Activated T-helper 17 cell treated with anti-CD3 and anti-CD28 coated beads, Interleukin-2, amount 50 U/mL, for 72 hours (primary cell): ENCODE measurements around the gene SEMA6D. TPM values are rescaled to one million over a fixed set of nuclear protein-coding genes. Genes with fewer than 3 reads are reported as not detected.

Experiments used
- ATAC-seq: fragments of 150-1000 bp; cut with Tn5 transposase; replicated peaks from 2 replicates; pipeline ENCODE4 v1.10.0; 2021; ENCODE audit warnings: mild to moderate bottlenecking, moderate library complexity
- H3K27ac Mint-ChIP-seq: one replicate; pipeline ENCODE4 v1.8.0; 2022; ENCODE audit warnings: mixed read lengths
- H3K27me3 Mint-ChIP-seq: one replicate; pipeline ENCODE4 v1.8.0; 2022; ENCODE audit warnings: mixed read lengths
- H3K36me3 Mint-ChIP-seq: one replicate; pipeline ENCODE4 v1.8.0; 2022; ENCODE audit warnings: low read depth, mild to moderate bottlenecking, mixed read lengths
- H3K4me1 Mint-ChIP-seq: one replicate; pipeline ENCODE4 v1.8.0; 2022; ENCODE audit warnings: mixed read lengths
- H3K4me3 Mint-ChIP-seq: one replicate; pipeline ENCODE4 v1.8.0; 2022; ENCODE audit warnings: mild to moderate bottlenecking, mixed read lengths
- H3K9me3 Mint-ChIP-seq: one replicate; pipeline ENCODE4 v1.8.0; 2022; ENCODE audit warnings: mixed read lengths
- total RNA-seq, 2 donors: library from RNA; stranded (reverse); gene quantifications; one replicate each; pipeline ENCODE4 v1.2.3, GENCODE V29; 2022

SEMA6D gene
- total RNA-seq: not detected

DNA sequence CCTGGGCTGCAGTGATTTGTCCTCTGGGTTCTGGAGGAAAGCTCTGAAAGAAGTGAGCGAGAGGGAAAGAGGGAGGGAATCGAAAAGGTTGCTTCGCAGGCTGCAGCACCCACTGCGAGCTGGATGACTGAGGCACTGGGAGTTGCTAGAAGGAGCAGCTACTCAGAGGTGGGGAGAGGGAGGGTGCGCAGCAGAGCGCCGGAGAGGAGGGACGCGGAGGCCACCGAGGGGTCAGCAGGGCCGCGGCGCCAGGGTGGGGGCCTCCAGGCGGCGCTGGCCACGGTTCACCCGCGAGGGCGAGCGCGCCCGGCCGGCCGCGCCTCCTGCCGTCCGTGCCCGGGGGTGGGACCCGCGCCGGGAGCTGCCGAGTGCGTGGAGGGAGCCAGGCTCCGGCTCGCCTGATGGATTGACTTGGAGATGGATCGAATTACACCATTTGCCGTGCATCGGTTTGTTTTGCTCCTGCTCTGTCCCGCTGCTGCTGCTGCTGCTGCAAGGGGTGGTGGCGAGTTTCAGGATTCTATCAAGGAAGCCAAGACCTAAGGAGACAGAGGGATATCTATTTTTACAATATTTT, at the start of gene SEMA6D:
TSS of gene SEMA6D (plus strand) at position 470 of the 577 bp plus-strand sequence. CDS start 42,294 bp downstream, outside the sequence.
- no peaks in the 10 kb centered on the region for H3K9me3 Mint-ChIP-seq
- H3K4me1 Mint-ChIP-seq: no peaks in the 10 kb centered on the region
- no peaks in the 10 kb centered on the region for H3K36me3 Mint-ChIP-seq
- ATAC-seq: no peak
- H3K27ac Mint-ChIP-seq: no peak within 1 kb of the TSS
- peaks cover 38% of the 10 kb centered on the region for H3K27me3 Mint-ChIP-seq
- no peak within 1 kb of the TSS for H3K4me3 Mint-ChIP-seq

DNA sequence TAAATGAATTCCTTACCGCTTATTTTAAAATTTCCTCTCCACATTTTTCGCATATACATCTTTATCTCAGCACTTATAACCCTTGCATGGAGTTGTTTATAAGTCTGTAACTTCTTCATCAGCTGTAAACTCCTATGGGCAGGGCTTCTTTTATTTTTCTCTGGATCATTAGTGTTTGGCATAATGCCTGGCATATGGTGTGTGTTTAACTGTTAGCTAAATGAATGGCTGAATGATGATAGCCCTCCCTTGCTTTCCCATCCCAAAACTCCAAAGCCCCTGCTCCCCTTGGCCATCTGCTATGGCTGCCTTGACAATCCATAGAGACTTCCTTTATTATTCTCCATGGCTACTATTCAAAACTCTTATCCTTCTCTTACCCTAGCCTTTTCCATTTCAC, 48.1 kb upstream of the SEMA6D start:
- peaks cover 6% of the 10 kb centered on the region for H3K27me3 Mint-ChIP-seq
- H3K36me3 Mint-ChIP-seq: no peaks in the 10 kb centered on the region
- no peak overlapping the region for H3K4me3 Mint-ChIP-seq
- H3K4me1 Mint-ChIP-seq: no peaks in the 10 kb centered on the region
- H3K9me3 Mint-ChIP-seq: peaks cover 5% of the 10 kb centered on the region
- no peak overlapping the region for H3K27ac Mint-ChIP-seq
- ATAC-seq: no peak

- Mint-ChIP-seq H3K36me3 (no peaks in the 10 kb centered on the region), H3K27me3 (peaks cover 6% of the 10 kb centered on the region), H3K9me3 (peaks cover 5% of the 10 kb centered on the region), H3K4me1 (no peaks in the 10 kb centered on the region), H3K27ac (no peak overlapping the region), H3K4me3 (no peak overlapping the region)
- no peak for ATAC-seq
These were observed 46.9 kb upstream of the SEMA6D start for GRCh38 chr15:47670365-47670764.

DNA sequence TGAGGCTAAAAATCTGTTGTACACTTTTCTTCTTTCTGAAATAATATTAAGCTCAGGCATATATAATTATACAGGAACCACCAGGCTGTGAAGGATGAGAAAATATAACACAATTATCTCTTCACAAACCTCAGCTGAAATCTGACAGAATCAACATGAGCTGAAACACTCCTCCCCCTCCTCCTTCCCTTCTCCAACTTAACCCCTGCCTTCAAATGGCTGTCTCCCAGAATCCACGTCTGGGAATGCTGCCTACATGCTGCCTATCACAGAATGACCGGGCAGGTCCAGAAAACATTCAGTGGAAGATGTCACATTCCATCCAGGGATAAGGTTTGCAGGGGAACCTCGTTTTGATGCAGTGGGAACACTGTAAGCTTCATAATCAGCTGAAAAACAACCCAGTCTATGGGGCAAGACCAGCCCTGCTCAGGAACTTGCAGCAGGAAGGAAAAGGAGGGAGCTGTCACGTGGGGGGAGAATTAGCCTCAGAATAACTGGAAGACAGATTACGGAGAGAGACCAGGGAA, 44.0 kb upstream of the SEMA6D start:
- no peak overlapping the region for H3K27ac Mint-ChIP-seq
- no peak overlapping the region for H3K4me3 Mint-ChIP-seq

DNA sequence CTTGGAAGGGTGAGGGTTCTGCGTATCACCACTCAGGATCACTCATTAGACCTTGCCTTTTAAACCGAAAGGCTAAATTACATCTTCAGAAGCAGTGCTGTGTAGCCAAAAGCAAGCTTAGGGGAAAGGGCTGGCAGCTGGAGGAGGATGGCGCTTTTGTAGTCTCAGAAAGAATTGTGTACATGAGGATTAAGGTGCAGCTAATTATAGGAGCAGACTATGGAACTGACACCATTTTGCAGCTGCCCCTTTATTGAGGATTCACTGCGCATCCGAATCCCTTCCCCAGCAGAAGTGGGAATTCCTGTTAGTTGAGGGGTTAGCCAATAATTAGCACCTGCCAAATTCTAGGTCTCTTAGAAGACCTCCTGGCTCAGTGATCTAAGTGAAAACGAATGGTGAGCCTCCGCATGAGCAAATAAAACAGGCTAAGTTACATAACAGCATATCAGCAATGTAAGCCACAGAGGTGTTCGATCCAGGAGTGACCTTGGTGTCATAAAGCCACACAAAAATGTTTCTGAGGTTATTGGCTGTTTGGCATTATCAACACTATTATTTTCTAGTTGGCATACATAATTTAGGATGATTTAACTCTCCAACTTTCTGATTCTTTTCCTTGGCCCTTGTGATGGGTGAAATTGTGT, 42.6 kb upstream of the SEMA6D start:
- ATAC-seq: no peak
- H3K4me1 Mint-ChIP-seq: no peaks in the 10 kb centered on the region
- no peak overlapping the region for H3K4me3 Mint-ChIP-seq

More for the DNA sequence above, 44.0 kb upstream of the SEMA6D start:
- Mint-ChIP-seq H3K27me3 (peaks cover 6% of the 10 kb centered on the region), H3K36me3 (no peaks in the 10 kb centered on the region), H3K4me1 (no peaks in the 10 kb centered on the region), H3K9me3 (peaks cover 5% of the 10 kb centered on the region)
- ATAC-seq: no peak

GRCh38 chr15:47675735-47676134, 41.6 kb upstream of the SEMA6D start:
- Mint-ChIP-seq H3K4me1 (no peaks in the 10 kb centered on the region), H3K27ac (no peak overlapping the region), H3K36me3 (no peaks in the 10 kb centered on the region), H3K9me3 (peaks cover 5% of the 10 kb centered on the region), H3K4me3 (no peak overlapping the region), H3K27me3 (peaks cover 6% of the 10 kb centered on the region)
- no peak for ATAC-seq

More for the DNA sequence above, 42.6 kb upstream of the SEMA6D start:
- peaks cover 5% of the 10 kb centered on the region for H3K9me3 Mint-ChIP-seq
- no peak overlapping the region for H3K27ac Mint-ChIP-seq
- H3K36me3 Mint-ChIP-seq: no peaks in the 10 kb centered on the region
- peaks cover 6% of the 10 kb centered on the region for H3K27me3 Mint-ChIP-seq

DNA sequence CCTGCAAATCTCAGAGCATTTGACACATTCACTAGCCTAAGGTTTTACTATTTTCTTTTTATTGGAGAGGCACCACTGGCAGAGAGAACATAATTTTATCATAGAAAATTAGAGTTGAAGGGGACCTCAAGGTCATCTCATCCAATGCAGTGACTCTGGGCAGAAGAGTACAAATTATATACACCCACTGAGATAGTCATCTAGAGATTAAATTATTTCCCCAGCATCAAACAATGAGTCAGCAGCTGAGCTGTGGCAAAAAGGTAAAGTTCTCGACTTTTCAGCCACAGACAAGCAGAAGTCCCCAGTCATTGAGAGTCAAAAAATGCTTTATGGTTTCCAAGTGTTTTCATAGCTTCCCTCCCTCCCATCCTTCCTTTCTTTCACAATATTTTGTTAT, 39.3 kb upstream of the SEMA6D start:
- H3K27ac Mint-ChIP-seq: no peak overlapping the region
- H3K36me3 Mint-ChIP-seq: no peaks in the 10 kb centered on the region
- no peaks in the 10 kb centered on the region for H3K27me3 Mint-ChIP-seq
- H3K4me3 Mint-ChIP-seq: no peak overlapping the region
- no peaks in the 10 kb centered on the region for H3K9me3 Mint-ChIP-seq
- ATAC-seq: no peak
- H3K4me1 Mint-ChIP-seq: no peaks in the 10 kb centered on the region

GRCh38 chr15:47682661-47683060, 34.6 kb upstream of the SEMA6D start:
- Mint-ChIP-seq H3K27me3 (no peaks in the 10 kb centered on the region), H3K27ac (no peak overlapping the region), H3K4me1 (no peaks in the 10 kb centered on the region), H3K9me3 (peaks cover 6% of the 10 kb centered on the region), H3K36me3 (no peaks in the 10 kb centered on the region), H3K4me3 (no peak overlapping the region)
- ATAC-seq: no peak

GRCh38 chr15:47685141-47685870, 32.0 kb upstream of the SEMA6D start:
- ATAC-seq: no peak
- H3K9me3 Mint-ChIP-seq: peaks cover 8% of the 10 kb centered on the region
- no peak overlapping the region for H3K4me3 Mint-ChIP-seq
- no peak overlapping the region for H3K27ac Mint-ChIP-seq
- no peaks in the 10 kb centered on the region for H3K4me1 Mint-ChIP-seq
- no peaks in the 10 kb centered on the region for H3K27me3 Mint-ChIP-seq
- H3K36me3 Mint-ChIP-seq: no peaks in the 10 kb centered on the region

DNA sequence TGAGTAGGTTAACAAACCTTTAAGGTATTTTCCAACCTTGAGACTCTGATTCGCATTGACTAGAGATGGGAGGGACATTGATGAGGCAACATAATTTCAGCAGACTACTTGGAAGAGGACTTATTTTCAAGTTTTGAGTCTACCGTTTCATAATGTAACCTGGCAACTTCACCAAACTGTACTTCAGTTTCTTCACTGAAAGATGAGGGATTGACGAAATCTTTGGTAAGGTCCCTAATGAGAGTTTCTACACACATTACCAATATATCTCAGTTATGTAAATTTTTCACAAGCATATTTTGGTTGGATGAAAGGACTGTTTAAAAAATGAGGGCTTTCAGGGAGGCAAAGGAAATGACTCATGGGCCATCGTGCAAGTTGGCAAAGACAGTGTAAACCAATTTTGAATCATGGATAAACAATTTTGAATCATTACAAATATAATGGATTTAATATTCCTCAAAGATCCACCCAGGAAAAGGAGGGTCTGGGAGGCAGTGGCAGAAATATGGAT, 28.7 kb upstream of the SEMA6D start:
- Mint-ChIP-seq H3K27ac (no peak overlapping the region), H3K4me3 (no peak overlapping the region), H3K36me3 (no peaks in the 10 kb centered on the region), H3K9me3 (peaks cover 8% of the 10 kb centered on the region), H3K4me1 (no peaks in the 10 kb centered on the region), H3K27me3 (peaks cover 3% of the 10 kb centered on the region)
- no peak for ATAC-seq

DNA sequence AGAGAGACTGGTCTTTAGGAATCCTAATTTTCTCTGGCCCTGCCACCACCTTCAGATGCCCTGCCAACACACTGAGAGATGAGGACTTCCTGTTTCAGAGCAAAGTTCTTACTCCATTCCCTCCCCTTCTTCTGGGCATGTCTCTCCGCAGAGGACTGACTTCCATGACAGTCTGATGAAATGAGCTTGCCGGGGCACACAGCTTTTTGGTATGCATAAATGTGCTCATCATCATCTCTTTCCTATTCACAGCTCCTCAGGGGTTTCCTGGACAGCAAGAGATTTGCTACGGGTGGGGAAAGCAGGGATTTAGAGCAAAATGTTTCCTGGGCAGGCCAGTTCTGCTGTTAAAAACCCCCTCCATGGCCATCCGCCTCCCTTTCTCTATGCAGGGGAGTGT, 27.6 kb upstream of the SEMA6D start:
- peaks cover 8% of the 10 kb centered on the region for H3K9me3 Mint-ChIP-seq
- H3K27me3 Mint-ChIP-seq: peaks cover 3% of the 10 kb centered on the region
- no peaks in the 10 kb centered on the region for H3K36me3 Mint-ChIP-seq
- no peaks in the 10 kb centered on the region for H3K4me1 Mint-ChIP-seq
- H3K4me3 Mint-ChIP-seq: no peak overlapping the region
- no peak for ATAC-seq
- no peak overlapping the region for H3K27ac Mint-ChIP-seq

- no peaks in the 10 kb centered on the region for H3K36me3 Mint-ChIP-seq
- no peak for ATAC-seq
- peaks cover 8% of the 10 kb centered on the region for H3K9me3 Mint-ChIP-seq
- H3K4me3 Mint-ChIP-seq: no peak overlapping the region
- H3K27me3 Mint-ChIP-seq: peaks cover 3% of the 10 kb centered on the region
- no peak overlapping the region for H3K27ac Mint-ChIP-seq
- H3K4me1 Mint-ChIP-seq: no peaks in the 10 kb centered on the region
These were observed 25.4 kb upstream of the SEMA6D start for GRCh38 chr15:47691882-47692281.

DNA sequence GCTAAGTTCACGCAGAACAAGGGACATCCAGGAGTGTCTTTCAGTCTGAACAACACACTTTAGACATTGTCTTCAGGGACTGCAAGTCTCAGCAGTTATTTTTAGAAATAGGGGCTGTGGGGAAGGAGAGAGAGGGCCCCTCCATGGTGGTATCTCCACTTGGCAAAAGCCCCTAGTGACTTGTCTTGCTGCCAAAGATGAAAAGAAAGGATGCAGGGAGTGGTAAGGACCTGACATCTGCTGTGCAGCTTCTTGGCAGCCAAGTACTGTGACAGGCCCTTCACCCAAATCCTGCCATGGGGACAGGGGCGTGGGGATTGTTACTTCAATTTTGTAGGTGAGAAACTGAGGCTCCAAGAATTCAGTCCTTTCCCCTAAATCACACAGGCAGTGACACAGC, 21.0 kb upstream of the SEMA6D start:
- no peak overlapping the region for H3K4me3 Mint-ChIP-seq
- H3K36me3 Mint-ChIP-seq: no peaks in the 10 kb centered on the region
- no peaks in the 10 kb centered on the region for H3K9me3 Mint-ChIP-seq
- H3K4me1 Mint-ChIP-seq: no peaks in the 10 kb centered on the region
- peaks cover 7% of the 10 kb centered on the region for H3K27me3 Mint-ChIP-seq
- H3K27ac Mint-ChIP-seq: no peak overlapping the region
- no peak for ATAC-seq

DNA sequence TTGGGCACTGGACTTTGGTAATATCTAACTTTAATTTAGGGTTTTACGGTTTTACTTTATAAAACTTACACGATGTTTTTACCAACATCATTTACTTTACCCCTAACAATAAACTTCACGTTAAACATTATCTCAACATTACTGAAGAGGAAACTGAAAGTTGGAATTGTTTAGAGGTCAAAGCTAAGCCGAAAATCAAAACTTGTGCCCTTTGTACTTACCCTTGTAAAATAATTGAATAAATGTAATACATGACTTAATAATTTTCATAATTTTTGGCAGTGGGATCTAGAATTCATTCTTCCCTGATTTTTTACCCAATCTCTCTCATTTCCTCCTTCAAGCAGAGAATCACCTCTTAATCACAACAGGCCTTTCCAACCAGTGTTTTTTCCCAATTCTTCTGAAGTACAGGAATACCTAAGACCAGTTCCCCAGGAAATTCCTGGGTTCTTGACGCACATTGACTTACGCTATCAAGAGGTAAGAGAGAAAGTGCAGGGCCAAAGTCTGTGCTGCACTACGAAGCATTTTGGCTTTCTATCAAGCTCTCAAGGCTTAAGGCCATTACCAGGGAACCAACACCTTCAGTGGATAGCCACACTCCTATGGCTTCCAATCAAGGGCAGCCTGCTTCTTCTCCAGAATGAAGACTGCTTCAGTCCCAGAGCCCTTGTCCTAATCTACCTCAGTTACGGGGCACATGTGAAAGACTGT, 11.9 kb upstream of the SEMA6D start:
- H3K4me1 Mint-ChIP-seq: no peaks in the 10 kb centered on the region
- no peaks in the 10 kb centered on the region for H3K9me3 Mint-ChIP-seq
- no peaks in the 10 kb centered on the region for H3K27me3 Mint-ChIP-seq
- ATAC-seq: no peak
- H3K27ac Mint-ChIP-seq: no peak overlapping the region
- H3K4me3 Mint-ChIP-seq: no peak overlapping the region
- H3K36me3 Mint-ChIP-seq: no peaks in the 10 kb centered on the region
